Umbilical cord (tissue), 2 donors: ENCODE results near the gene EIF2S3B. TPM values are rescaled to one million over a fixed set of nuclear protein-coding genes. Genes with fewer than 3 reads are reported as not detected.

ENCODE experiments used
- DNase-seq: peaks from one replicate; pipeline ENCODE4 v3.0.0-alpha.2; 2015; ENCODE audit warnings: low spot score
- total RNA-seq: library from RNA; depleted of rRNA; stranded (reverse); fragments of >200 nt; gene quantifications from one replicate; pipeline ENCODE4 v1.2.3, GENCODE V29; 2014; ENCODE audit warnings: low replicate concordance; ENCODE audit not compliant: insufficient read depth

The EIF2S3B gene
- total RNA-seq, 1 donor from 2014 or later, result 3.9 TPM

- no peak for DNase-seq
These were observed 48.6 kb downstream of the EIF2S3B start for GRCh38 chr12:10554228-10554755.

DNA sequence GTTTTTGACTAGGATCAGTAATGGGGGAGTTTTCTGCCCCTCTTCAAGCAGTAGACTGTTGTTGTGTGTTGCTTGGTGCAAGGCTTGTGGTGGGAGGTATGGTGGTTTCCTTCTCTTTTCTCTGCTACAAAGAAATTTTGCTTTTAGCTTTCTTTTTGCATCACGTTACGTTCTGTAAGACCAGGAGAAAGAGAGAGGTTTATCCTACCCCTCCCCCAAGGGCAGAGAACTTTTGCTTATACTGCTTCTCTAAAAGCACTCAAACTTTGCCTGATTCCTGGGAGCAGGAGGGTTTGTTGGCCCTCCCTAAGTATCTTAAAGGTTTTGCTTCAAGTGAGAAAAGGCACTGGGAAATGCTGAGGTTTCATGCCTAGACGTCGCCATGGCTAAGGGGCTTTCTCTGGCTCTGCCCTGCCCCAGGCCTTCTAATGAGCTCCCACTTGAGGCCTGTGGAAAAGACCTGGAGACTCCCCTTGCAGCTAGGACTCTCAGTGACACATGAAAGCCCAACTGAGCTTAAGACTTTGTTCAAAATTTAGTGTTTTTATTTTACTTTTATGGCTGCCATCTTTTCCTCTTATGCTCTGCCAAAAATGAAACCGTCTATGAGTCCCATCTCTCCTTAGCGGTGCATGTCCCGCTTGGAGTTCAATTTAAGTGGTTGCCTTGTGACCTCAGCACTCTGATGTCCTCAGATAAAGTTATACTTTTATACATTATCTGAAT is 49.2 kb downstream of the EIF2S3B start:
- DNase-seq, result no peak

DNA sequence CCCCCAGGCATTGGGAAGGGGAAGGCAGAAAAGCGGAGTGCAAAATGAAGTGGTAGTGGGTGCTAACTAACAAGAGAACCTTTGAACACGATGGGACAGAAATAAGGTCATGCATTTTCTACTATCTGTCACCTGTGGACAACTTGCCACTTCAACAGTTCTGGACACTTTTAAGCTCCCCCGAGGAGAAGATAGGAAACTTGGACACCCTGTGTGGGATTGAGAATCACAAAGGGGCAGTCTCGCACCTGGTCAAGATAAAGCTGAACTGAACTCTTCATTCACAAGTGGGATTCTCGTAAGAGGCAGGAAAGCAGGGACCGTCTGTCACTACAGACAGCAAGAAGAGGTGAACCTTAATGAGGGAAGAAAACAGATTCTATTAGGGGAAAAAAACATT is 51.6 kb downstream of the EIF2S3B start:
- no peak for DNase-seq

DNA sequence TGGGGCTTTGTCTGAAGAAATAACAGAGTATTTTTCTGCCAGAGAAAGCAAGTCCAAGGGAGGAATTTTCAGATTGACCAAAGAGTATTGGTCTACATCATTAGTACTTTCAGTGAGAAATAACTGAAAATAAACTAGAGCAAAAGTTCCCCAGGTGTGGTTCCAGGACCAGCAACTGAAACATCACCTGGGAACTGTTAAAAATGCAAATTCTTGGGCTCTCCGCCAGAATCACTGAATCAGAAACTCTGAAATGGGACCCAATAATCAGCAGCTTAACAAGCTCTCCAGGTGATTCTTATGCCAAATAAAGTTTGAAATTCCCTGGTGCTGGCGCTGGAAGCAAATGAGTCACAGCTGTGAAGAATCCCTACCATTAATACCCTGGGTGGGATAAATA is 52.1 kb downstream of the EIF2S3B start:
- no peak for DNase-seq

Other genes with a start within 250 kb of the EIF2S3B start
- 5.1 TPM for gene KLRD1, start 198.0 kb upstream of the EIF2S3B start, total RNA-seq
- 1.2 TPM for gene KLRK1, start 115.8 kb upstream of the EIF2S3B start, total RNA-seq
- 12.8 TPM for gene KLRC4, start 96.1 kb upstream of the EIF2S3B start, total RNA-seq
- not detected for gene KLRC3, start 85.3 kb upstream of the EIF2S3B start, total RNA-seq
- not detected for gene KLRC2, start 69.9 kb upstream of the EIF2S3B start, total RNA-seq
- 3.9 TPM for gene KLRC1, start 52.5 kb upstream of the EIF2S3B start, total RNA-seq
- gene MAGOHB, start 107.7 kb downstream of the EIF2S3B start, total RNA-seq, result 29.1 TPM
- 2.4 TPM for gene STYK1, start 168.2 kb downstream of the EIF2S3B start, total RNA-seq
- gene YBX3, start 217.4 kb downstream of the EIF2S3B start, total RNA-seq, result 121 TPM